ENCODE results near the gene SPAG16.

The SPAG16 gene

DNA sequence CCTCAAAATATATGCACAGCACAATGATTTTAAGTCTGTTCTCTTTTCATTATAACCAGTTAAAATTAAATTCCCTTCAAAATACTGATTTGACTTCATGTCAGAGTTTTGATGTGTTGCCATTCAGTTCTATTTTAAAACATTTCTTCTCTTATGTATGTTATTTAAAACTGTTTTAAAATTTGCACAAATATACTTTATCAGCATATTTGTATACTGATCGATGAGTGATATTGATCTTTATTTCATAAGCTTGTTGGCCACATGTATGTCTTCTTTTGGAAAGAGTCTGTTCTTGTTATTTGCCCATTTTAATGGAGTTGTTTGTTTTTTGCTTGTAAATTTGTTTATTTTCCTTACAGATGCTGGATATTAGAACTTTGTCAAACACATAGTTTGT, 630.2 kb downstream of the SPAG16 start:
- TF ChIP-seq, protein P1, sequence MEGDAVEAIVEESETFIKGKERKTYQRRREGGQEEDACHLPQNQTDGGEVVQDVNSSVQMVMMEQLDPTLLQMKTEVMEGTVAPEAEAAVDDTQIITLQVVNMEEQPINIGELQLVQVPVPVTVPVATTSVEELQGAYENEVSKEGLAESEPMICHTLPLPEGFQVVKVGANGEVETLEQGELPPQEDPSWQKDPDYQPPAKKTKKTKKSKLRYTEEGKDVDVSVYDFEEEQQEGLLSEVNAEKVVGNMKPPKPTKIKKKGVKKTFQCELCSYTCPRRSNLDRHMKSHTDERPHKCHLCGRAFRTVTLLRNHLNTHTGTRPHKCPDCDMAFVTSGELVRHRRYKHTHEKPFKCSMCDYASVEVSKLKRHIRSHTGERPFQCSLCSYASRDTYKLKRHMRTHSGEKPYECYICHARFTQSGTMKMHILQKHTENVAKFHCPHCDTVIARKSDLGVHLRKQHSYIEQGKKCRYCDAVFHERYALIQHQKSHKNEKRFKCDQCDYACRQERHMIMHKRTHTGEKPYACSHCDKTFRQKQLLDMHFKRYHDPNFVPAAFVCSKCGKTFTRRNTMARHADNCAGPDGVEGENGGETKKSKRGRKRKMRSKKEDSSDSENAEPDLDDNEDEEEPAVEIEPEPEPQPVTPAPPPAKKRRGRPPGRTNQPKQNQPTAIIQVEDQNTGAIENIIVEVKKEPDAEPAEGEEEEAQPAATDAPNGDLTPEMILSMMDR (IDR thresholded peaks at IDR 0.05; ENCODE audit: low read depth, low read length) = no peak
- H3K27me3 ChIP-seq (ENCODE audit: insufficient read depth, low read depth, severe bottlenecking) = no peaks in the 10 kb centered on the region
- no peak for DNase-seq
- H3K9me3 ChIP-seq (ENCODE audit: severe bottlenecking) = no peaks in the 10 kb centered on the region
- no peak overlapping the region for H3K27ac ChIP-seq
- no peaks in the 10 kb centered on the region for H3K36me3 ChIP-seq
- H3K4me3 ChIP-seq (ENCODE audit: low read depth, low read length) = no peak overlapping the region

DNA sequence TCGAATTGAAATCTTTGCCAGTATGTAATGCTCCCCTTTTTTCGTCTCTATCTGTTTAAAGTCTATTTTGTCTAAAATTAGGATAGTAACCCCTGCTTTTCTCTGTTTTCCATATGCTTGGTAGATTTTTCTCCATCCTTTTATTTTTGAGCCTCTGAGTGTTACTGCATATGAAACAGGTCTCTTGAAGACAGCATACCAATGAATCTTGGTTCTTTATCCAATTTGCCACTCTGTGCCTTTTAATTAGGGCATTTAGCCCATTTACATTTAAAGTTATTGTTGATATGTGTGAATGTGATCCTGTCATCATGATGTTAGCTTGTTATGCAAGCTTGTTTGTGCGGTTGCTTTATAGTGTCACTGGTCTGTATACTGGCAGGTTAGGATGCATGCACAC, 635.8 kb downstream of the SPAG16 start:
- Histone ChIP-seq H3K9me3 (ENCODE audit: severe bottlenecking) (peaks cover 6% of the 10 kb centered on the region), H3K4me3 (ENCODE audit: low read depth, low read length) (no peak overlapping the region), H3K27ac (no peak overlapping the region), H3K36me3 (no peaks in the 10 kb centered on the region), H3K27me3 (ENCODE audit: insufficient read depth, low read depth, severe bottlenecking) (no peaks in the 10 kb centered on the region)
- TF ChIP-seq, protein P1 (IDR thresholded peaks at IDR 0.05; ENCODE audit: low read depth, low read length) = no peak
- DNase-seq = no peak

DNA sequence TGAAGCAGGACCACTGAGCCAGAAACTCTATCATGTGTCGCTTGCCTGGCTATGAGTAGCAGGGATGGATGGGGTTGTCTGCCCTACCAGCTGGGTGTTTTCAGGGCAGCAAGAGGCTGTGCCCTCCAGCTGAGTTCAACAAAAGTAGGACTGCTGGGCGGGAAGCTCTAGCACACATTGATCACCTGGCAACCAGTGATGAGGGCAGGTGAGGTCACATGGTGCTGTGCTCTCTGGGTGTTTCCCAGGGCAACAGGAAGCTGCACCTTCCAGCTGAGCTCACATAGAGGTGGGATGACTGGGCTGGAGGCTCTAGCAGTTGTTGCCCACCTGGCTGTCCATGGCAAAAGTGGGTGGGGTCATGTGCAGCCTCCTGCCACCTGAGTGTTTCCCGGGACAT, 639.3 kb downstream of the SPAG16 start:
- H3K36me3 ChIP-seq = no peaks in the 10 kb centered on the region
- DNase-seq = no peak
- TF ChIP-seq, protein P1 (IDR thresholded peaks at IDR 0.05; ENCODE audit: low read depth, low read length) = no peak
- H3K27ac ChIP-seq = no peak overlapping the region
- no peak overlapping the region for H3K4me3 ChIP-seq (ENCODE audit: low read depth, low read length)
- H3K9me3 ChIP-seq (ENCODE audit: severe bottlenecking) = peaks cover 6% of the 10 kb centered on the region
- H3K27me3 ChIP-seq (ENCODE audit: insufficient read depth, low read depth, severe bottlenecking) = no peaks in the 10 kb centered on the region

DNA sequence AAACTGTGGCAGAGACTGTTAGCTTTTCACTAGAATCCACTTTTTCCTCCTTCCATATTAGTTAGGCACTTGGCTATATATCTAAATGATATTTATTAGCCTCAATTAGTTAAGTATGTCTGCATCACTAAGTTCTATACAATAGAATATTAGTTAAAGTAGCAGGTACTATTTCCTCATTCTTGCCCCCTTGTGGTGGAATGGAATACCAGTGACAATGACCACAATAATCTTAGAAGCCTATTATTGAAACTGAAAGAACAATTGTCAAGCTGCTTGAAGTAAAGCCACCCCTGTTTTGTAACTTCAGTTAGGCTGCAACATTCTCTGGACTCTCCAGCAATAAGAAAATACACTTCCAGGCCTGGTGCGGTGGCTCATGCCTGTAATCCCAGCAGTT, 650.3 kb downstream of the SPAG16 start:
- no peak for DNase-seq
- Histone ChIP-seq H3K4me3 (ENCODE audit: low read depth, low read length) (no peak overlapping the region), H3K27ac (no peak overlapping the region), H3K36me3 (no peaks in the 10 kb centered on the region), H3K9me3 (ENCODE audit: severe bottlenecking) (no peaks in the 10 kb centered on the region), H3K27me3 (ENCODE audit: insufficient read depth, low read depth, severe bottlenecking) (no peaks in the 10 kb centered on the region)
- TF ChIP-seq, protein P1 (IDR thresholded peaks at IDR 0.05; ENCODE audit: low read depth, low read length) = 0 out of 2 replicates have a peak, but pooled peaks have one; percentile 28

DNA sequence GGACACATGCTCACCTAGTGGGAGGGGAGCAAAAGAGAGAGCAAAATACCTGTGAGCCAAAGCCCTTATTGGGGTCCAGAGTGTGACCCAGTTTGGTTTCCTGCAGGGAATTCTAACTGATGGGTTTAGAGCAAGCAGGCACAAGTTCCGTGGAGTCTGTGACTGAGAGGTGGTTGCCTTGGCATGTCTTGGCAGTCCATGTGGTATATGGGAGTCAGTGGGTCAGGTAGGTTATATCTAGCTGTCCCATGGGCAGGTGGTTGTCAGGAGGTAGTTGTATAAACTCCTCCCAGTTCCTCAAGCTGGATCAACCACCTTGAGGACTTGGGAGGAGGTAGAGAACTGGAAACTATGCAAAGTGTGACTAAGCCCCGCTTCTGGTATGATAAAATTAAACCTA, 673.8 kb downstream of the SPAG16 start:
- Histone ChIP-seq H3K36me3 (no peaks in the 10 kb centered on the region), H3K9me3 (ENCODE audit: severe bottlenecking) (no peaks in the 10 kb centered on the region), H3K27me3 (ENCODE audit: insufficient read depth, low read depth, severe bottlenecking) (no peaks in the 10 kb centered on the region), H3K27ac (no peak overlapping the region), H3K4me3 (ENCODE audit: low read depth, low read length) (no peak overlapping the region)
- no peak for DNase-seq
- TF ChIP-seq, protein P1 (IDR thresholded peaks at IDR 0.05; ENCODE audit: low read depth, low read length) = no peak

DNA sequence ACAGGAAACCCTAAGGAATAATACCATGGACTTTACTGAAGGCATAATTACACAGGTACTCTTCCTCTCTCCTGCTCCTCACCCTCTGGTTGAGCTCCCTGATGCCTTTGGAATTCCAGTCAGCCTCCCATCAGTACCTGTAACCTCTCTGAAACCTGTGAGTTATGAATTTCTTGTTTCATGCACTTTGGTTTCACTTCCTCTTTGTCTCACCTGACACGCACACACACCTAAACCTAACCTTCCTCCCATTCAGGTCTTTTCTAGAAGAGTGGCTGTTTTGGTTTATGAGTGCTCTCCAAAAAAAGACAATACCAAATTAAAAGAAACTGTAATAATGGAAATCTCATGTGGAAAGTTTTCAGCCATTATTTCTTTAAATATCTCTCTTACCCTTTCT, 675.3 kb downstream of the SPAG16 start:
- no peak overlapping the region for H3K4me3 ChIP-seq (ENCODE audit: low read depth, low read length)
- no peak for DNase-seq
- no peaks in the 10 kb centered on the region for H3K36me3 ChIP-seq
- no peak overlapping the region for H3K27ac ChIP-seq
- TF ChIP-seq, protein P1 (IDR thresholded peaks at IDR 0.05; ENCODE audit: low read depth, low read length) = no peak
- no peaks in the 10 kb centered on the region for H3K27me3 ChIP-seq (ENCODE audit: insufficient read depth, low read depth, severe bottlenecking)
- no peaks in the 10 kb centered on the region for H3K9me3 ChIP-seq (ENCODE audit: severe bottlenecking)

All from WERI-Rb-1 (cell line).